ENCODE results near the gene ZDHHC11B. TPM values are rescaled to one million over a fixed set of nuclear protein-coding genes. Genes with fewer than 3 reads are reported as not detected.

ZDHHC11B gene
- total and polyA plus RNA-seq, 7 experiments from 2014 or later = 0.13 to 5.5 (median 1.2) TPM; not detected in 2

DNA sequence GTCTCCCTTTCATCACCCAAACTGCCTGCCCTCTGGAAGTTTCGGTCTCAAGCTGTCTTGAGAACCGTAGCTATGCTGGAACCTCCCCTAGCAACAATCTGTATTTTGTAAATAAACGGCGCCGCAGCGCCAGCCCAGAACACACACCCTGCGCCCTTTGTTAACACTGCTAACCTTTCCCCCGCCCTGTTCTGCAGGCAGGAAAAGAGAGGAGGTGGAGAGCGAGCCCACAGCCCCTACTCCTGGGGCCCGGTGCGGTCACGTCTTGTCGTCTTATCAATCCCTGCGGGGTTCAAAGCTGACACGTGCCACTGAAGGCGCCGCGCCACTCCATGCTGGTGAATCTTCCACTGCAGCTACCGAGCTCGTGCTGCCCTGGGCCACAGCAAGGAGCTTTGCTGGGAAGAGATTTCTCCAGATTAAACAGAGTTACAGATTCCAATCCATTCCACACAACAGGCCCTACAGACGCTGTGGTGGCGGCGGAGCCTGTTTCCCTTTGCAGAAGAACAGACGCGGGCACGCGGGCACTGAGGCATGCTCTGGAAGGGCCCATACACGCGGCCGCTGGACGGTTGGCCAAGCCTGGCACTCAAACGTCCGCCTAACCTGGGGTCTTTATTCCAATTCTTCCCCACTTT lies 25.3 kb downstream of the ZDHHC11B start:
- H3K27ac ChIP-seq (ENCODE audit: low read depth, low read length) = no peak overlapping the region
- H3K4me1 ChIP-seq (ENCODE audit: control insufficient read depth in 2 of 2, insufficient read depth in 2 of 2, low read length in 2 of 2) = peaks cover 0 to 6% of the 10 kb centered on the region in 2 donors
- H3K27ac Mint-ChIP-seq = peak overlapping the region in 5 of 9 donors; percentile 30 to 92 (median 73)
- peak overlapping the region in 8 of 10 donors; percentile 23 to 76 (median 50) for H3K4me3 Mint-ChIP-seq
- ChIA-PET CTCF (no interaction called here), POLR2A (no interaction called here)
- peaks cover 4 to 20% (median 8%) of the 10 kb centered on the region in 7 donors for H3K4me1 Mint-ChIP-seq
- no peaks in the 10 kb centered on the region for H3K36me3 Mint-ChIP-seq
- no peak overlapping the region for H3K4me3 ChIP-seq (ENCODE audit: low read length)
- intact Hi-C loops (cut with micrococcal nuclease) = loop anchor here in 1 of 2 donors (5.0 kb wide), 1 partner anchor 83 kb away; no protein-coding TSS in a partner anchor
- no peaks in the 10 kb centered on the region for H3K27me3 ChIP-seq (ENCODE audit: control insufficient read depth in 2 of 2, insufficient read depth in 2 of 2, low read length in 2 of 2)
- no peaks in the 10 kb centered on the region for H3K9me3 Mint-ChIP-seq
- ATAC-seq (peak; percentile 89), DNase-seq (peak in 7 of 9 donors; percentile 12 to 60 (median 45))
- no peaks in the 10 kb centered on the region for H3K36me3 ChIP-seq (ENCODE audit: control insufficient read depth in 2 of 3, insufficient read depth in 3 of 3, low read length in 3 of 3)
- no peaks in the 10 kb centered on the region for H3K9me3 ChIP-seq (ENCODE audit: control insufficient read depth in 2 of 3, low read length in 3 of 3)
- H3K27me3 Mint-ChIP-seq = no peaks in the 10 kb centered on the region

DNA sequence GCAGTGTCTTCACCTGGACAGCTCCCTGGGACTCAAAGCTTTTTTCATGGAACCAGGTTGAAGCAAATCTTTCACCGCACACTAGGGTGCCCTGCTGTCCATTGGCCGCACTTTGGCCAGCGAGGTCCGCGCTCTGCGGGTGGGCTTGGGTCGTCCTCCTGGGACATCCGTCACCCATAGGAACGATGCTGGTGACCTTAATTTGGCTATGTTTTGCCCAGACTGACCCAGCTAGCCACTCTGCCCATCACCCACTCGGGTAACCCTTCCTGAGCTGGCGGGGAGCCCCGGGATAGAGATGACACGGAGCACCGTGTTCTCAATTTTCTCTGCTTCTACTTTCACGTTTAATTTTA lies 25.9 kb downstream of the ZDHHC11B start:
- Mint-ChIP-seq H3K4me1 (peaks cover 4 to 21% (median 8%) of the 10 kb centered on the region in 7 donors), H3K9me3 (no peaks in the 10 kb centered on the region), H3K36me3 (no peaks in the 10 kb centered on the region), H3K4me3 (peak overlapping the region in 8 of 10 donors; percentile 23 to 76 (median 50)), H3K27ac (peak overlapping the region in 5 of 9 donors; percentile 30 to 92 (median 73)), H3K27me3 (no peaks in the 10 kb centered on the region)
- ChIA-PET POLR2A (no interaction called here), CTCF (no interaction called here)
- ATAC-seq = no peak
- no peaks in the 10 kb centered on the region for H3K36me3 ChIP-seq (ENCODE audit: control insufficient read depth in 2 of 3, insufficient read depth in 3 of 3, low read length in 3 of 3)
- peak in 1 of 9 donors; percentile 8 for DNase-seq
- H3K9me3 ChIP-seq (ENCODE audit: control insufficient read depth in 2 of 3, low read length in 3 of 3) = no peaks in the 10 kb centered on the region
- H3K4me1 ChIP-seq (ENCODE audit: control insufficient read depth in 2 of 2, insufficient read depth in 2 of 2, low read length in 2 of 2) = peaks cover 0 to 6% of the 10 kb centered on the region in 2 donors
- no peaks in the 10 kb centered on the region for H3K27me3 ChIP-seq (ENCODE audit: control insufficient read depth in 2 of 2, insufficient read depth in 2 of 2, low read length in 2 of 2)
- H3K27ac ChIP-seq (ENCODE audit: low read depth, low read length) = no peak overlapping the region
- intact Hi-C loops (cut with micrococcal nuclease) = loop anchor here in 1 of 2 donors (5.0 kb wide), 1 partner anchor 84 kb away; no protein-coding TSS in a partner anchor
- no peak overlapping the region for H3K4me3 ChIP-seq (ENCODE audit: low read length)

DNA sequence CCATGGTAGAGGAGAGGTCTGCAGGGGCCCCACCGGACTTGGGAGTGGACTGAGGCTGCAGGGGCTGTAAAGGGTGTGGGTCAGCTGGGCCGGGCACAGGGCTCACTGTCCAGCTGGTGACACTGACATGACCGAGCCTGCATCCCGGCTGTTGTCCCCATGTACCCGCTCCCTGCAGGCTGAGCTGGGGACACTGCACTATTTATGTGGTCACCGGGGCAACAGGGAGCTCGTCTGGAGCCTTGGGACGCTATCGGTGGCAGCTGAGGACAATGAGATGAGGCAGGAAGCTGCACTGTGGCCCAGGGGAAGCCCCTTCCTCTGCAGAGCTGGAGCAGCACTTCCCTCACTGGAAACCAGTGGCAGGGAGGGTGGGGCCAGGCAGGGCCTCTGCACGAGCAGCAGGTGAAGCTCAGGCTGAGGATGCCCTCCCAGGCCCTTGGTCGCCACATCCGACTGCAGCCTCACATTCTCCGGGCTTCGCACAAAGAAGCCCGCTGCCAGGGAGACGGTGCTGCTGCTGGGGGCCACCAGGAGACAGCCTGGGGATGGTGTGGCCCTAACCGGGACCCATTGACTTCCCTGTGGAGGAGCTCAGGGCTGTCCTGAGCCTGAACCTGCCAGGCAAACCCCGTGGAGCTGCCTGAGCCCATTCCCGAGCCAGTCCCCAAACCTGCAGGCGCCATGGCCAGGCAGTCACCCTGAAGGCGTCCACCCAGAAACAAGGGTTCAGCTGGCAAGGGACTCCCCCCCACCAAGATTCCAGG lies 26.4 kb downstream of the ZDHHC11B start:
- Mint-ChIP-seq H3K4me3 (no peak overlapping the region), H3K27me3 (no peaks in the 10 kb centered on the region), H3K9me3 (no peaks in the 10 kb centered on the region), H3K36me3 (no peaks in the 10 kb centered on the region), H3K4me1 (peaks cover 4 to 21% (median 8%) of the 10 kb centered on the region in 7 donors), H3K27ac (no peak overlapping the region)
- DNase-seq (peak in 2 of 9 donors; percentile 16 to 20), ATAC-seq (no peak)
- ChIA-PET CTCF (no interaction called here), POLR2A (no interaction called here)
- no peak overlapping the region for H3K27ac ChIP-seq (ENCODE audit: low read depth, low read length)
- peaks cover 0 to 6% of the 10 kb centered on the region in 2 donors for H3K4me1 ChIP-seq (ENCODE audit: control insufficient read depth in 2 of 2, insufficient read depth in 2 of 2, low read length in 2 of 2)
- H3K36me3 ChIP-seq (ENCODE audit: control insufficient read depth in 2 of 3, insufficient read depth in 3 of 3, low read length in 3 of 3) = no peaks in the 10 kb centered on the region
- no peaks in the 10 kb centered on the region for H3K27me3 ChIP-seq (ENCODE audit: control insufficient read depth in 2 of 2, insufficient read depth in 2 of 2, low read length in 2 of 2)
- intact Hi-C loops (cut with micrococcal nuclease) = loop anchor here in 1 of 2 donors (5.0 kb wide), 1 partner anchor 84 kb away; no protein-coding TSS in a partner anchor
- no peaks in the 10 kb centered on the region for H3K9me3 ChIP-seq (ENCODE audit: control insufficient read depth in 2 of 3, low read length in 3 of 3)
- H3K4me3 ChIP-seq (ENCODE audit: low read length) = no peak overlapping the region

DNA sequence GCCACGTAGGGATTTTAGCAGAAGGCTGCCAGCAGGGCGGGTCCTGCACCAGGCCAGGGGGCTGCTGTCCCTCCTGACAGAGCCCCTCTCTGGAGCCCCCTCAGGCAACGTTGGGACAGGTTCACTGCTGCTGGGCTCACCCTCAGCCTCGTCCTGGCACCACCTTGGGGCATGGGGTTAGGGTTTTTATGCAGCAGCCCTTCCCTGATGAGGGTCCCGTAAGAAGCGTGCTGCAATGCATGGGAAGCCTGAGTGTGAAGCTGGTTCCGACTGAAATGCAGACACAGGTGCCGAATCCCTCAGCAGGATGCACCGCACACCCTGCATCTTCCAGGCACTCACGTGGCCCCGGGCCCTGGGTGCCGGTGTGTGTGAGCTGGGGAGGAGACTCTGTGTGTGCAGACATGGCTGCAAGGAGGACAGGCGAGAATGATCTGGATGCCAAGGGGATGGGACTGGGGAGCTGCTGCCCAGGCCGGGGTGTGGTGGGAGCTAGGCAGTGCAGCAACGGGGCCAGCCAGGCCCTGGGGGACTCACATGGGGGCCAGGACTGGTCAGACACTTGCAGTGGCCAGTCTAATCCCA lies 27.1 kb downstream of the ZDHHC11B start:
- H3K27ac ChIP-seq (ENCODE audit: low read depth, low read length) = no peak overlapping the region
- no peaks in the 10 kb centered on the region for H3K27me3 ChIP-seq (ENCODE audit: control insufficient read depth in 2 of 2, insufficient read depth in 2 of 2, low read length in 2 of 2)
- Mint-ChIP-seq H3K4me3 (no peak overlapping the region), H3K27me3 (no peaks in the 10 kb centered on the region), H3K9me3 (no peaks in the 10 kb centered on the region), H3K4me1 (peaks cover 4 to 21% (median 8%) of the 10 kb centered on the region in 7 donors), H3K27ac (peak overlapping the region in 1 of 9 donors; percentile 51), H3K36me3 (no peaks in the 10 kb centered on the region)
- ChIA-PET CTCF (no interaction called here), POLR2A (no interaction called here)
- H3K9me3 ChIP-seq (ENCODE audit: control insufficient read depth in 2 of 3, low read length in 3 of 3) = no peaks in the 10 kb centered on the region
- peaks cover 0 to 6% of the 10 kb centered on the region in 2 donors for H3K4me1 ChIP-seq (ENCODE audit: control insufficient read depth in 2 of 2, insufficient read depth in 2 of 2, low read length in 2 of 2)
- DNase-seq = no peak
- ATAC-seq = no peak
- intact Hi-C loops (cut with micrococcal nuclease) = loop anchor here in 1 of 2 donors (5.0 kb wide), 1 partner anchor 85 kb away; no protein-coding TSS in a partner anchor
- H3K36me3 ChIP-seq (ENCODE audit: control insufficient read depth in 2 of 3, insufficient read depth in 3 of 3, low read length in 3 of 3) = no peaks in the 10 kb centered on the region
- H3K4me3 ChIP-seq (ENCODE audit: low read length) = no peak overlapping the region

- ATAC-seq = no peak
- no peaks in the 10 kb centered on the region for H3K36me3 Mint-ChIP-seq
- H3K27ac Mint-ChIP-seq = peak overlapping the region in 1 of 9 donors; percentile 51
- H3K9me3 Mint-ChIP-seq = no peaks in the 10 kb centered on the region
- no peaks in the 10 kb centered on the region for H3K9me3 ChIP-seq (ENCODE audit: control insufficient read depth in 2 of 3, low read length in 3 of 3)
- ChIA-PET CTCF (no interaction called here), POLR2A (no interaction called here)
- H3K27ac ChIP-seq (ENCODE audit: low read depth, low read length) = no peak overlapping the region
- no peak overlapping the region for H3K4me3 ChIP-seq (ENCODE audit: low read length)
- no peaks in the 10 kb centered on the region for H3K27me3 ChIP-seq (ENCODE audit: control insufficient read depth in 2 of 2, insufficient read depth in 2 of 2, low read length in 2 of 2)
- H3K4me3 Mint-ChIP-seq = no peak overlapping the region
- no peak for DNase-seq
- H3K4me1 ChIP-seq (ENCODE audit: control insufficient read depth in 2 of 2, insufficient read depth in 2 of 2, low read length in 2 of 2) = peaks cover 0 to 6% of the 10 kb centered on the region in 2 donors
- peaks cover 4 to 21% (median 8%) of the 10 kb centered on the region in 7 donors for H3K4me1 Mint-ChIP-seq
- intact Hi-C loops (cut with micrococcal nuclease) = loop anchor here in 1 of 2 donors (5.0 kb wide), 1 partner anchor 85 kb away; no protein-coding TSS in a partner anchor
- no peaks in the 10 kb centered on the region for H3K36me3 ChIP-seq (ENCODE audit: control insufficient read depth in 2 of 3, insufficient read depth in 3 of 3, low read length in 3 of 3)
- no peaks in the 10 kb centered on the region for H3K27me3 Mint-ChIP-seq
These were observed 27.6 kb downstream of the ZDHHC11B start for GRCh38 chr5:756865-757345.

DNA sequence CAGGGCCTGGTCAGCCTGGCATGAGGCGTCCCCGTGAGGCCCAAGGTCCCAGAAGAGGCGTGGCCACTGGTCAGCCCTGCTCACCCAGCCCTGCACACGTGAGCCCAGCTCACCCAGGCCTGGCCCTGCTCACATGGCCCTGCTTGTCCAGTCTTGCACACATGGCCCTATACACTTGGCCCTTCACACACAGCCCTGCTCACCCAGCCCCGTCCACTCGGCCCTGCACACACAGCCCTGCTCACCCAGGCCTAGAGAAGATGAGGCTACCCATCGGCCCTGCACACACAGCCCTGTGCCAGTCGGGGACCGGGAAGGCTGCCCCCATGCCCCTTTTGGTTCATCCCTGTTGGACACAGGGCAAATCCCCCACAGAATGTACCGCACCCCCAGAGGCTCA lies 28.4 kb downstream of the ZDHHC11B start:
- peaks cover 4 to 19% (median 8%) of the 10 kb centered on the region in 7 donors for H3K4me1 Mint-ChIP-seq
- H3K36me3 Mint-ChIP-seq = no peaks in the 10 kb centered on the region
- Histone ChIP-seq H3K36me3 (ENCODE audit: control insufficient read depth in 2 of 3, insufficient read depth in 3 of 3, low read length in 3 of 3) (no peaks in the 10 kb centered on the region), H3K27ac (ENCODE audit: low read depth, low read length) (no peak overlapping the region), H3K4me3 (ENCODE audit: low read length) (no peak overlapping the region), H3K4me1 (ENCODE audit: control insufficient read depth in 2 of 2, insufficient read depth in 2 of 2, low read length in 2 of 2) (peaks cover 0 to 6% of the 10 kb centered on the region in 2 donors), H3K9me3 (ENCODE audit: control insufficient read depth in 2 of 3, low read length in 3 of 3) (no peaks in the 10 kb centered on the region), H3K27me3 (ENCODE audit: control insufficient read depth in 2 of 2, insufficient read depth in 2 of 2, low read length in 2 of 2) (no peaks in the 10 kb centered on the region)
- POLR2A ChIA-PET = no interaction called here
- no peaks in the 10 kb centered on the region for H3K9me3 Mint-ChIP-seq
- no peak overlapping the region for H3K4me3 Mint-ChIP-seq
- ATAC-seq (no peak), DNase-seq (no peak)
- intact Hi-C loops (cut with micrococcal nuclease) = loop anchor here in 1 of 2 donors (5.0 kb wide), 1 partner anchor 86 kb away; no protein-coding TSS in a partner anchor
- peak overlapping the region in 1 of 9 donors; percentile 63 for H3K27ac Mint-ChIP-seq
- CTCF ChIA-PET = no interaction called here
- H3K27me3 Mint-ChIP-seq = no peaks in the 10 kb centered on the region

Measured in naive thymus-derived CD4-positive, alpha-beta T cell (primary cell).